ENCODE results near the gene CTCFL.
"Not testable (repeated sequence)": the region's sequence is repeated elsewhere in the genome, so short reads cannot be mapped to it uniquely, and the experiment has no call there.

The CTCFL gene

GRCh38 chr20:57536771-57537724, 12.1 kb upstream of the CTCFL start:
- no peak for DNase-seq (ENCODE audit: low read depth)

- no peak for DNase-seq (ENCODE audit: low read depth)
These were observed 11.3 kb upstream of the CTCFL start for GRCh38 chr20:57536120-57536708.

DNA sequence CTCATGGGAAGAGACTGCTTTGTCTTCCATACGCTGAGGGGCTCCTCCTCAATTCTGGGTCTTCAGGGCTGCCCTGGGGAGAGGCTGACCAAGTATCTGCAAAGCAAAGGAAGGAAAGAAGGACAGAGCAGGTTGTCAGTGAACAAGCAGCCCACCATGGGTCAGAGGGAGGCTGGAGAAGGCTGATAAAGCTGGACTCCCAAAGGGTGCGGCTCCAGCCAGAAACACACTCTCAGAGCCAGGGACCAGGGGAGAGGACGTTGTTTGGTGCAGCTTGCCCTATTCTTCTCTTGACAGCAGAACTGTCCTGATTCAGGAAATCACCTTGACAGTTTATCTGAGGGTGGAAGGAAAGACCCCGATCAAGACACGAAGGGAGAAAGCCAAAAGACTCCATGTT, 10.4 kb upstream of the CTCFL start:
- DNase-seq (ENCODE audit: low read depth), result no peak

DNA sequence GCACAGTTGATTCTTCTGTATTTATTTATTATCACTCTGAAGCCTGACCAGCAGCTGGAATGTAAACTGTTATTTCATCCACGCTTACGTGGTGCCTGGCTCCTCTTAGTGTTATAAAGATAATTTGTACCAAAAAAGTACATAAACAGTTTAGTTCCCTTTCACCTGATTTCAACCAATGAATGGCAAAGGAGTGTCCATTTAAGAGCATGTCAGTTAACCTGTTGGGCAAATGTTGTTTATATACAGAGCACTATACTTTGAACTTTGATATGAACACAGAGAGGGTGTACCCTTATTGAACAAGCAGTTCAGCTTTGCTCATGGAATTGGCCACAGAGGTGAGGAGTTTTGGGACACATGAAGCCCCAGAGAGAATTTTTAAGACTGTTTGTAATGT, 7.2 kb upstream of the CTCFL start:
- DNase-seq (ENCODE audit: low read depth), result no peak

- no peak for DNase-seq (ENCODE audit: low read depth)
These were observed 5.5 kb upstream of the CTCFL start for GRCh38 chr20:57530327-57530981.

DNA sequence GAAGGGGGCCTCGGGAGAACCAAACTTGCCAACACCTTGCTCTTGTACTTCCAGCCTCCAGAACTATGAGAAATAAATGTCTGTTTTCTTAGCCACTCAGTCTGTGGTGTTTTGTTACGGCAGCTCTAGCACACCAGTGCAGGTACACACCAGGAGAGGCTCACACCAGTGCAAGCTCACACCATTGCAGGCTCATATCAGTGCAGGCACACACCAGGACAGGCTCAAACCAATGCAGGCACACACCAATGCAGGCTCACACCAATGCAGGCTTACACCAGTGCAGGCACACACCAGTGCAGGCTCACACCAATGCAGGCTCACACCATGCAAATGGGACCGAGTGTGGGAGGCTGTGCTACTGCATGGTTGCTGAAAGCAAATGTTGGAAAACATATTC, 4.9 kb upstream of the CTCFL start:
- no peak for DNase-seq (ENCODE audit: low read depth)

- DNase-seq (ENCODE audit: low read depth), result no peak
These were observed 4.2 kb upstream of the CTCFL start for GRCh38 chr20:57529160-57529585.

DNA sequence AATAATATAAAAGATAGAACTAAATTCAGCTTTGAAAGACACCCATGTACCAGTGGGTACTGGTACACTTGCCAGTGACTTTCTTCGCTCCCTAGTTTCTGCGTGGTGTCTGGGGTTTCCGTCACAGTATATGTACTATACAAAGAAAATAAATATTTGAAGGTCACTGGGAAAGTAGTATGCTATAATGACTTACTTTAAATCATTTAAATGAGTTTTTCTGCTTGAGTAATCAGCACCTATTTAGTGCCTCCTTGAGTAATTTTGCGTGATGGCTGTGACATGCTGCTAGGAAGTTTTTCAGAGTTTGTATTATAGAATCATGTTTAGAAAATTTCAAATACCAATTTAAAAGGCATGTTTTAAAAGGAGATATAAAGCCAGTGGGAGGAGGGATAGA, 3.2 kb upstream of the CTCFL start:
- DNase-seq (ENCODE audit: low read depth), result no peak

DNA sequence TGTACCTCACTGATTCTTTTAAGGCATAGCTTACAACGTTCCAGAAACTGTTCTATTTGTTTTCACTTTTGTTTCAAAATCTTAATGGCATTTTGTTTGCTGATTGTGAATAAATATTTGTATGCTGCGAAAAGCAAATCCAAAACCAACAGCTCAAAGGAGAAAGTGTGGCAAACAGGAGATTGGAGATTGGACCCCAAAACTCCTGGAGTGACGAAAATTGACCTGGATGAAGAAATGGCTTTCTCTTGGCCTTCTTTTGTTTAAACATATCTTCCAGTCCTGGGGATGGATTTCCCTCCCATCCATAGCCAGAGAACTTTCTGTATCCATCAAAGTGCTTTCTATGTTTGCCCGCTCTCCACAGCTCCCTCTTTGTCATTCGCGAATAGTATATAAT, 2.8 kb upstream of the CTCFL start:
- no peak for DNase-seq (ENCODE audit: low read depth)

DNA sequence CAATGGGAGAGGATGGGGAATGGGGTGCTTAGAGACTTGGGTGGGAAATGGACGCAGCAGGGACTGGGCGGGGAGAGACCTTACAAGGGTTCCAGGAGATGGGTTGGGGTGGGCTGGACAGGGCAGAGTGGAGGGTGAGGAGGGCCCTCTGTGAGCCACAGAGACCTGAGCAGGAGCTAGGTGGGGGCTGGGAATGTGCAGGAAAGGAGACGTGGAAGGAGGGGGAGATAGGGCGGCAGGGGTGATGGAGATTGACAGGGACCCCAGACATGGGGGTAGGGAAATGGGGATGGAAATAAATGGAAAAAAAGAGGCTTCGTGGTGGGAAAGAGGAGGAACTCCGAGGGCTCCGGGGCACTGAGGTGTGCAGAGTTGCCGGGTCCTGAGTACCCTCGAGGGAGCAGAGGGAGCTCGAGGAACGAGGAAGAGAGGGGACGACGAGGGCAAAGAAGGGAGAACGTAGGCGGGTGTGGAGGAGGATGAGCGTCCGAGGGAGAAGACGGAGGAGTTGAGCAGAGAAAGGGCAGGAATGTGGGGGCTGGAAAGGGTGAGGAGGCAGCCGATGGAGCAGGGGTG, 2.0 kb upstream of the CTCFL start:
- no peak for DNase-seq (ENCODE audit: low read depth)

DNA sequence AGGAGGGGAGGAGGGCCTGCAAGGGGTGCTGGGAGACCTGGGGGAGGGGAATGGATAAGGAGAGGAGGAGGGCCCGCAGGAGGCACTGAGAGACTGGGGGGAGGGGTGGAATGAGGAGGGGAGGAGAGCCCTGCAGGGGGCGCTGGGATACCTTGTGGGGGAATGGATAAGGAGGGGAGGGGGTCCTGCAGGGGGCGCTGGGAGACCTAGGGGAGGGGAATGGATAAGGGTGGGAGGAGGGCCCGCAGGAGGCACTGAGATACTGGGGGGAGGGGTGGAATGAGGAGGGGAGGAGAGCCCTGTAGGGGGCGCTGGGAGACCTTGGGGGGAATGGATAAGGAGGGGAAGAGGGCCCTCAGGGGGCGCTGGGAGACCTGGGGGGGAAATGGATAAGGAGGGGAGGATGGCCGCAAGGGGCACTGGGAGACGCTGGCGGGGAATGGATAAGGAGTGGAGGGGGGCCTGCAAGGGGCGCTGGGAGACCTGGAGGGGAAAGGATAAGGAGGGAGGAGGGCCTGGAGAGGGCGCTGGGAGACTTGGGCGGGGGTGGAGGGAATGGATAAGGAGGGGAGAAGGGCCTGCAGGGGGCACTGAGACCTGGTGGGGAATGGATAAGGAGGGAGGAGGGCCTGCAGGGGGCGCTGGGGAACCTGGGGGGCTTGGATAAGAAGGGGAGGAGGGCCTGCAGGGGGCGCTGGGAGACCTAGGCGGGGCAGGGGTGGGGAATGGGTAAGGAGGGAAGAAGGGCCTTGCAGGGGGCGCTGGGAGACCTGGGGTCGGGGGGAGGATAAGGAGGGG, 1.3 kb upstream of the CTCFL start:
- no peak for DNase-seq (ENCODE audit: low read depth)

DNA sequence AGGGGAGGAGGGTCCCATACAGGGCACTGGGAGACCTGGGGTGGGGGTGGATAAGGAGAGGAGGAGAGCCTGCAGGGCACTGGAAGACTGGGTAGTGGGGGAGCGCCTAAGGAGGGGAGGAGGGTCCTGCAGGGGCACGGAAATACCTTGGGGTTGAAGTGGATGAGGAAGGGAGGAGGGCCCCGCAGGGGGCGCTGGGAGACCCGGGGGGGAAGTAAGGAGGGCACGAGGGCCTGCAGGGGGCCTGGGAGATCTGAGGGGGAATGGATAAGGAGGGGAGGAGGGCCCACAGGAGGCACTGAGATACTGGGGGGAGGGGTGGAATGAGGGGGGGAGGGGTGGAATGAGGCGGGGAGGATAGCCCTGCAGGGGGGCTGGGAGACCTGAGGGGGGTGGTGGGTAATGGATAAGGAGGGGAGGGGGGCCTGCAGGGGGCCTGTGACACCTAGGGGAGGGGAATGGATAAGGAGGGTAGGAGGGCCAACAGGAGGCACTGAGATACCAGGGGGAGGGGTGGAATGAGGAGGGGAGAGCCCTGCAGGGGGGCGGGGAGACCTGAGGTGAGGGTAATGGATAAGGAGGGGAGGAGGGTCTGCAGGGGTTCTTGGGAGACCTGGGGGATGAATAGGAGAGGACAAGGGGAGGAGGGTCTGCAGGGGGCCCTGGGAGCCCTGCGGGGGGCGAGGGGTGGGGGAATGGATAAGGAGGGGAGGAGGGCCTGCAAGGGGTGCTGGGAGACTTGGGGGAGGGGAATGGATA, 567 bp upstream of the CTCFL start:
- no peak for DNase-seq (ENCODE audit: low read depth)

DNA sequence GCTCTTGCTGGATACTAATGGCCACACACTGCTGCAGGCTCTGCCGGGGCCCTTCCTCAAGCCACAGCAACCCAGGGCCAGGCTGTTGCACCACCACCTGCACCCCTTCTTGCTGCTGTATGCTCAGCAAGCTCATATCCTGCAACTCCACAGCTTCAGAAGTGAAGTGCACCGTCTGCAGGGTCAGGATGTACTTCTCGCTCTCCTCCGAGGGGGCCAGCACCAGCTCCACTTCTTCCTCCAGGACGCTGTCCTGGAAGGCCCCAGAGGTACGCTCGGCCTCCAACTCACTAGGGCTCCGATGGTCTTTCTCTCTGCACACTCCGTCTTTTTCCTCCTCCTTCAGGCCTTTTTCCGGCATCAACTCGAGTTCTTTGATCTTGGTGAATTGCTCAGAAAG, 1.2 kb downstream of the CTCFL start:
- DNase-seq (ENCODE audit: low read depth), result no peak

DNA sequence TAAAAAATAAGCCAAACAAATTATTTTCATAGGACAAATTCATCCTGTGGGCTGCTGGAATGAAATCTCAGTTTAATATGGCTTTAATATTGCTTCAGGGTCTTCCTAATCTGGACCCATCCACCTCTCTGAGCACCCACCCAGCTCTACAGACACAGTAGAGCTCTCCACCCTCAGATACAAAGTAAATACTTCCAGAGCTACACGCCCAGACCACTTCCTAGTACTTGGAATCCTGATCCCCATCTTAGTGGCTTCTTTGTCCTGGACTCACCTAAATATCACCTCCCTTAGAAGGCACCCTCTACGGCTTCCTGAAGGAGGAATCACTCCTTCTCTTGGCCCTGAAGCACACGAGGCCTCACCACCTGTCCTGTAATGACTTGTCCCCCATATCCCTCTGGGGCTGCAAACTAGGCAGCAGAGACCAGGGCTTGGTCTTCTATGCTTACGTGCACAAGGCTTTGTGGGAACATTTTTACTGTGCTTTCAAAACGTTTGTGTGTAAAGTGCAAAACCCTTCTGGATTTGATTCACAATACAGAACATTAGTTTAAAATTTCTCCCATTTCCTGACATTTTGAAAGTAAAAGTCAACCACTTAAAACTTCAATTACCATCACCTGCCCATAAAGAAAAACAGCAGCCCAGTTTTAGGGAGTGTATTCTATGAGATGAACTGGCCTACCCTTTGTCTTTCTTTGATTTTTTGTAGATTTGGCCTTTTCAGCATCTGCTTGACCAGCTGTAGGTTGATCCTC, 2.4 kb downstream of the CTCFL start:
- no peak for DNase-seq (ENCODE audit: low read depth)

- DNase-seq (ENCODE audit: low read depth), result no peak
These were observed 7.0 kb downstream of the CTCFL start for GRCh38 chr20:57517904-57518303.

DNA sequence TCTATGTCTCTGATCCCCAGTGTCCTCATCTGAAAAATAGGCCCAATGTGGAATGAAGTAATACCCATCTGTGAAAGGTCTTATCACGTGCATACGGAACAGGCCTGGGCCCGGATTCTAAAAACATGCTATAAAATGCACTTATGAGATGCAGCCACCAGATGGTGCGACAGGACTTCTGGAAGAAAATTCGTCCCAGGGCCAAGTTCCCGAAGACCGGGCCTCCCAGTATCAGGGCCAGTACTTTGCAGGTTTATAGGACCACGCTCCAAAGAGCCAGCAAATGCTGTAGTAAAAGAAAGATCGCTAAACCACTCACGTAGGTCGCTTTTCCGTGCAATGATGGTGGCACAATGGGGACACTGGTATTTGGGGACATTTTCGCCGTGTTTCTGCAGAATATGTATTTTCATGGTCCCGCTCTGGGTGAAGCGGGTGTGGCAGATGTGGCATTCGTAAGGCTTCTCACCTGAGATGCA, 10.6 kb downstream of the CTCFL start:
- DNase-seq (ENCODE audit: low read depth), result no peak

GRCh38 chr20:57513199-57513598, 11.7 kb downstream of the CTCFL start:
- no peak for DNase-seq (ENCODE audit: low read depth)

- no peak for DNase-seq (ENCODE audit: low read depth)
These were observed 12.5 kb downstream of the CTCFL start for GRCh38 chr20:57512432-57512831.

GRCh38 chr20:57511709-57512108, 13.2 kb downstream of the CTCFL start:
- DNase-seq (ENCODE audit: low read depth), result not testable (repeated sequence)

DNA sequence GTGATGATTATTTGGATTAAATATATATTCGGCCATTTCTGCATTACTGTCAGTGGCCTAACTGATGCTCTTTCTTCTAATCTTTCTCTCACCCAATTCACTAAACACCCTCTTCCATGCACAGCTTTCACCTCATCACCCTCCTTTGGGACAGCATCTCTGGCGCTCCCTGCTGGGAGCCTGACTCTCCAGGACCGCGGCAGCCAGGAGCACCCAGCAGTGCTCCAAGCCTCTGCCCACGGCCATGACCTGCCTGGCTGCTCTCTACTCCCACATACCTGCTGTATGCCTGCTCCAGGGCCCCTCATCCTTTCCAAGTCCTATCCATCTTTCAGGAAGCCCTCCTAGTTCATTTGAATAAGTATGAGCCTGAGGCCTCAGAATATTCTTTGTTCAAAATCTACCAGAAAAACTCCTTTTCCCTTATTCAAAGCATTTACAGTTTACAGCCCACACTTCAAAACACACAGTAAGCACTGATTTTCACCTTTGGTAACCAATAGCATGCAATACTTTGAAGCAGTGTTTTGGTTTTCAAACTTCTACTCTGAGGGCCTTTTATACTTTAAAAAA, 15.2 kb downstream of the CTCFL start:
- no peak for DNase-seq (ENCODE audit: low read depth)
